Body of pancreas (tissue), 4 donors: Measurements from ENCODE around the gene CARD8. TPM values are rescaled to one million over a fixed set of nuclear protein-coding genes. Genes with fewer than 3 reads are reported as not detected.

Experiments
- ATAC-seq: fragments of 150-250 bp; one replicate; pipeline ENCODE4 v1.9.1; 2016
- DNase-seq, 4 donors: peaks; one replicate each; pipeline ENCODE4 v3.0.0-alpha.2; 2019
- H3K27ac ChIP-seq, 4 donors: fragments of 200-600 bp; sonication (generic); 1 replicate in 3 of 4; 2 replicates in 1 of 4; pipeline versions ENCODE4 v1.5.1 to v1.6.1; 2016 to 2019; ENCODE audit warnings: mild to moderate bottlenecking in 1 of 4, mixed read lengths in 1 of 4, moderate library complexity in 1 of 4
- H3K27me3 ChIP-seq, 2 donors: fragments of 200-600 bp; sonication (generic); one replicate each; pipeline ENCODE4 v1.6.0; 2016; ENCODE audit warnings: mild to moderate bottlenecking in 1 of 2
- H3K36me3 ChIP-seq, 2 donors: fragments of 200-600 bp; sonication (generic); replicated peaks in 1 of 2; 2 replicates each; pipeline ENCODE4 v1.5.1; 2016; ENCODE audit warnings: low read depth in 2 of 2; ENCODE audit not compliant: insufficient read depth in 1 of 2
- H3K4me1 ChIP-seq: fragments of 200-600 bp; sonication (generic); one replicate; pipeline ENCODE4 v1.6.0; 2016
- H3K4me3 ChIP-seq, 2 donors: fragments of 200-600 bp; sonication (generic); 1 replicate in 1 of 2; 2 replicates in 1 of 2; pipeline ENCODE4 v1.5.1; 2016 to 2019
- H3K9me3 ChIP-seq, 3 donors: fragments of 200-600 bp; sonication (generic); 1 replicate in 2 of 3; 2 replicates in 1 of 3; pipeline ENCODE4 v1.5.1; 2016
- CTCF ChIP-seq, 7 experiments: fragments of 450-650 bp in 4 of 7; fragments of 200-600 bp in 3 of 7; sonication (generic) in 3 of 7; IDR thresholded peaks; one replicate each; pipeline ENCODE4 v1.5.1; 2016 to 2019; ENCODE audit warnings: antibody characterized with exemption in 7 of 7
- POLR2A ChIP-seq, 3 donors: fragments of 450-650 bp; IDR thresholded peaks; one replicate each; pipeline ENCODE4 v1.6.1; 2016; ENCODE audit warnings: antibody characterized with exemption in 3 of 3, mild to moderate bottlenecking in 2 of 3
- WGBS, 2 donors: methylation state at CpG; one replicate each; pipeline ENCODE4 v1.1.5; 2017; 5-methylcytosine and 5-hydroxymethylcytosine counted together
- intact Hi-C: fragments of 100-400 bp; cut with DNase I; formaldehyde crosslinking; loops from one replicate; pipeline ENCODE4 v1.15.1; 2023
- total RNA-seq, 2 donors: library from RNA; depleted of rRNA; stranded (reverse); fragments of >200 nt; gene quantifications; one replicate each; pipeline ENCODE4 v1.1.0, GENCODE V29; 2016

CARD8 gene
- total RNA-seq, 2 donors from 2014 or later, result 23.7 to 24.4 TPM

- no peak for ATAC-seq
- WGBS, 2 donors, result 81 to 92% methylated on average over 5 of the region's 5 CpGs
- Histone ChIP-seq H3K27ac (no peak overlapping the region), H3K4me3 (no peak overlapping the region), H3K9me3 (no peaks in the 10 kb centered on the region), H3K4me1 (no peaks in the 10 kb centered on the region), H3K27me3 (no peaks in the 10 kb centered on the region), H3K36me3 (peaks cover 0 to 2% of the 10 kb centered on the region in 2 donors)
- TF ChIP-seq POLR2A (IDR thresholded peaks at IDR 0.05) (no peak), CTCF (IDR thresholded peaks at IDR 0.05) (no peak)
- intact Hi-C loops, result no loop called here
- DNase-seq, result no peak
Observed at GRCh38 chr19:48213959-48214358, 41.8 kb downstream of the CARD8 start.

GRCh38 chr19:48210005-48210404 lies 45.7 kb downstream of the CARD8 start:
- peaks cover 0 to 2% of the 10 kb centered on the region in 2 donors for H3K36me3 ChIP-seq
- H3K27ac ChIP-seq, result no peak overlapping the region
- intact Hi-C loops, result no loop called here
- TF ChIP-seq CTCF (IDR thresholded peaks at IDR 0.05) (no peak), POLR2A (IDR thresholded peaks at IDR 0.05) (no peak)
- H3K4me1 ChIP-seq, result peaks cover under 1% of the 10 kb centered on the region
- H3K27me3 ChIP-seq, result no peaks in the 10 kb centered on the region
- no peak for ATAC-seq
- no peak overlapping the region for H3K4me3 ChIP-seq
- no peak for DNase-seq
- WGBS, 2 donors, result 73 to 75% methylated on average over 3 of the region's 3 CpGs
- no peaks in the 10 kb centered on the region for H3K9me3 ChIP-seq

- intact Hi-C loops, result no loop called here
- ATAC-seq (no peak), DNase-seq (no peak)
- Histone ChIP-seq H3K4me1 (peaks cover 17% of the 10 kb centered on the region), H3K4me3 (no peak overlapping the region), H3K9me3 (no peaks in the 10 kb centered on the region), H3K27me3 (no peaks in the 10 kb centered on the region), H3K27ac (no peak overlapping the region), H3K36me3 (peaks cover 0 to 2% of the 10 kb centered on the region in 2 donors)
- 83 to 85% methylated on average over 9 of the region's 9 CpGs for WGBS, 2 donors
- no peak for TF ChIP-seq POLR2A (IDR thresholded peaks at IDR 0.05)
- TF ChIP-seq CTCF (IDR thresholded peaks at IDR 0.05), result no peak
Observed at GRCh38 chr19:48206397-48207093, 49.2 kb downstream of the CARD8 start.

- H3K27ac ChIP-seq, result peak overlapping the region; percentile 42 to 81 (median 62)
Observed at GRCh38 chr19:48203794-48204628, 51.7 kb downstream of the CARD8 start.

More at GRCh38 chr19:48203794-48204628, 51.7 kb downstream of the CARD8 start:
- peak in 1 of 7 experiments; percentile 28 for TF ChIP-seq CTCF (IDR thresholded peaks at IDR 0.05)
- TF ChIP-seq POLR2A (IDR thresholded peaks at IDR 0.05), result peak in 2 of 3 donors; percentile 60 to 73
- no peaks in the 10 kb centered on the region for H3K36me3 ChIP-seq
- 0% methylated on average over 22 to 34 of the region's 34 CpGs for WGBS, 2 donors
- H3K4me1 ChIP-seq, result peaks cover 17% of the 10 kb centered on the region
- no peaks in the 10 kb centered on the region for H3K27me3 ChIP-seq
- intact Hi-C loops, result no loop called here
- no peaks in the 10 kb centered on the region for H3K9me3 ChIP-seq
- peak; percentile 98 for ATAC-seq
- H3K4me3 ChIP-seq, result peak overlapping the region; percentile 46 to 49
- peak; percentile 94 to 97 (median 96) for DNase-seq
